ENCODE results near the gene DNLZ.

DNLZ gene

DNA sequence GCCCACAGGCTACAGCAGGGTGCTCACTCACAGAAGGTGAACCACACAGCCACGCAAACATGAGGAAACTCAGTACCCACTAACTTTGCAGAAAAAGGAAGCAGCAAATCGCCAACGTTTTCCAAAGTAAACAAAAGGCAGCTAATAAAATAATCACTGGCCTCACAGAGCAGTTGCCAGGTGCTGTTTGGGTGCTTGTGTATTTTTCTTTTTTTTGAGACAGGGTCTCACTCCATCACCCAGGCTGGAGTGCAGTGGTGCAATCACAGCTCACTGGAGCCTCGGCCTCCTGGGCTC, 32.6 kb upstream of the DNLZ start:
- no peak for DNase-seq (ENCODE audit: low spot score)

DNA sequence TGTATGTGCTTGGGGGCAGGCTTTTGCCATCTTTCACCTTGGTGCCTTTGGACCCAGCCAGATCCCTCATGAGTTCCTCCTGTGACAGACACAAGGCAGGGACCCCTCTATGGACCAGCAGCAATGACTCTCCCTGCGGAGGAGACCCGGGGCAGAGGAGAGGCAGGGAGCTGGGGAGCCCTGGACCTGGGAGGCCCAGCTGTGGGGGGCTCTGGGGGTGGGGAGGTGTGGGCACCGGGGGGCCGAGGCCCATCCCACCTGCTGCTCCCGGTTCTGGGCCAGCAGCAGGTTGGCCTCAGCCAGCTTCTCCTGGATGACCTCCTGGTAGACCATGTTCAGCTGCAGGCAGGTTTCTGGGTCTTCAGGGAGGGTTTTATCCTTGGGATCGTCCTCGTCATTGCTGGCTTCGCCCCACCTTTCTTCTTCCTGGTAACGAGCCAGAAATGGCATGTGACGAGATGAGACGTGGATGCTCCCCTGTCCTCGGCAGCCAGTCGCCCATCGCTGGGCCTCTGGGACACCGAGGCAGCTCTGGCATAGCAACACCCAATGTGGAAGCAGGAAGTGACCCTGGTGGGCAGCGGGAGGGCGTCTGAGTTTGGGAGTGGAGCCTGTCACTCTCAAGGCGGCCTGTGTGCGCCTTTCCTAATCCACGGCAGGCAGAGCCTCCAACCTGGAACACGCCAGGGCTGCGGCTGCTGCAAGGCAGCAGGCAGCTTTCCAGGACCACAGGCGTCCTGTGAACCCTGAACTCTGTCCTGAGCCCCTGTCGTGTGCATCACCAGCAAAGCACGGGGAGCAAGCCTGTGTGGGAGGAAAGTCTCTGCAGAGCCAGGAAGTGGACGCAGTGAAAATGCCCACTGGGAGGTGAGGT, 32.0 kb upstream of the DNLZ start:
- DNase-seq (ENCODE audit: low spot score), result no peak

DNA sequence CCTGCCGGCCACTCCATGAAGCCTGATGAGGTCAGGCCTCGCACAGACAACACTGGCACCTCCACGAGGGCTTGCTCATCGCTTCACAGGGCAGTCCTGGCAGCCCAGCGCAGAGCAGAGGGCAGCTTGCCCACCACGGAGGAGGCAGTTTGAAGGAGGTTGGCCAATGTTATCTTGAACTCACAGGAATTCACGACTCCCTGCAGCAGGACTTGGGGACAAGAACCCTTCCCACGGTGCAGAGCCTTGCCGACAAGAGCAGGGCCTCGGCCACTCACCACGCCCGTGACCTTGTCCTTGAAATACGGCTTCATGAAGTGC, 31.4 kb upstream of the DNLZ start:
- DNase-seq (ENCODE audit: low spot score), result no peak

DNA sequence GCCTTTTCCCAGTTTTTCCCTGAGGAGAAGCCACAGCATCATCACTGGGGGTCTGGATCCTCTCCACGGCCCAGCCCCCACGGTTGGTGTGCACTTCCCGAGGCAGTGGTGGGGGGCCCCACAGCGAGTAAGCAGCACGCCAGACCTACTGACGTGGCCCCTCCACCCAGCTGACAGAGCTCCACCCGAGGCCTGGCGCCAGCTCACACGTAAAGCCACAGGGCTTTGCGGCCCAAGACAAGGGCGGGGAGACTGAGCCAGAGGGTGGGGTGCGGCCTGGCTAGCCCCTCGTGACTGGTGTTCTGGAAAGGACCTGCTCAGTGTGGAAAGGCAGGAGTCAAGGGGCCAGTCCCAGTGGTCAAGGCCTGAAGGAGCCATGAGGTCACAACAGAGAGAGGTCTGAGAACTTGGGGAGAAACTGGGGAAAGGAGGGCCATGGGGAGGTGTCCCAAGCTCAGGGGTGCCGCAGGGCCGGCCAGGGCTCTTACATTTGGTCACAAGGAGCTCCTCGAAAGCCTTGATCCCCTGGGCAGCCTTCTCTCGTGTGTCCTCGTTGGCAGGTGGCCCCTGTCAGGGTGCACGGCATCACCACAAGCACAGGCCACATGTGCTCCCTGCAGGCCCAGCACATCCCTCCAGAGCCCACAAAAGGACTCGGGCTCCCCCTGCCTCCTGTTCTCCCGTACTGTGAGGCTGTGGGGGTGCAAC, 30.9 kb upstream of the DNLZ start:
- no peak for DNase-seq (ENCODE audit: low spot score)

DNA sequence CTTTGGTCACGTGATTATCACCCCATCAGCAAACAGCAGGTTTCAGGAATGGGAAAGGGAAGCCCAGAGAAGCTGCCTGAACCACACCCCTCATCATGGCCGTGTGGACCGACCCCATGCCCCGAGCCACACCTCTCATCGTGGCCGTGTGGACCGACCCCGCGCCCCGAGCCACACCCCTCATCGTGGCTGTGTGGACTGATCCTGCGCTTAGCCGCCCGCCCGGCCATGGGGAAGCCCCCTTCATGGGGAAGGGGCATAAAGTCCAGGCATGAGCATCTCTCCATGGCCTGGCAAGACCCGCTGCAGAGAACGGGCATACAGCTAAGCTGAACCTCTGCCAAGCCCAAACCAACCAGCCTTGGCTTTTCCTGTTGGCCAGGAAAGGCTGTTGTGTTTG, 30.0 kb upstream of the DNLZ start:
- DNase-seq (ENCODE audit: low spot score), result no peak

DNA sequence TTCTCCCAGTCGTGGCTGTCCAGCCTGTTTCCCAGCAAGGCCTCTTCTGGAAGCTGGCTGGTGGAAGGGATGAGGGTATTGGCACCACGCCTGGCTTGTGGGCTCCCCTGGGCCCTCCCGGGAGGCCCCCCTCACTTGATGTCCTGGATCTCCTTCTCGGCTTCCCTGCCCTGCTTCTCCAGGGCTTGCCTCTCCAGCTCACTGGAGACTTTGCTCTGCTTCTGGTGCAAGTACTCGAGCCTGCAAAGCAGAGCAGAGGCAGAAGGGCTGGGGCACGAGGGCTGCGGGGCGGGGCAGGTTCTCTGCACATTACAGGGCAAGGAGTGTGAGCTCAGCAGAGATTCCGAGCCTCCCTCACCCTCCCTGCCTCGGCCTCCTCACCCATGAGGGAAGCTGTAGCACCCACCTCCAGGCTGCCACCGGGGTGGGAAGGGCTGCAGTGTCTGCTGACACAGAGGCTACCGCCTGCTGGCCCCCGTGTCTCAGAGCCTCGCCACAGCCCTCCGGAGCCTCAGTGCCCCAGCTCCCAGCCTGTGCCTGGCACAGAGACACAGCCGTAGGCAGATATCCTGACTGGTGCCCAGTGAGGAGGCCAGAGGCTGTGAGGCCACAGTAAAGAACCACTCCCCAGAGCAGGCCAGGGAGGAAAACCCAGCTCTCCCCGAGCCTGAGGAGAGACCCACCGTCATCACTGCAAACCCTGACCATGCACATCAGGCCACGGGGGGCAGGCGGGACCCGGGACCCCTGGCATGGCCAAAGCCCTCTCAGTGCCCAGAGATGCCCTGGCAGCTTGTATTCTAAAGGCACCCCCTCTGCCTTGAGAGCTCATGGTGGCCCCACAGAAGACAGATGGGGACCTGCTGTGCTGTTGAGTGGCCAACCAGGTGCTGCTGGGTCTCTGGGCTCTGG, 29.2 kb upstream of the DNLZ start:
- DNase-seq (ENCODE audit: low spot score), result no peak

DNA sequence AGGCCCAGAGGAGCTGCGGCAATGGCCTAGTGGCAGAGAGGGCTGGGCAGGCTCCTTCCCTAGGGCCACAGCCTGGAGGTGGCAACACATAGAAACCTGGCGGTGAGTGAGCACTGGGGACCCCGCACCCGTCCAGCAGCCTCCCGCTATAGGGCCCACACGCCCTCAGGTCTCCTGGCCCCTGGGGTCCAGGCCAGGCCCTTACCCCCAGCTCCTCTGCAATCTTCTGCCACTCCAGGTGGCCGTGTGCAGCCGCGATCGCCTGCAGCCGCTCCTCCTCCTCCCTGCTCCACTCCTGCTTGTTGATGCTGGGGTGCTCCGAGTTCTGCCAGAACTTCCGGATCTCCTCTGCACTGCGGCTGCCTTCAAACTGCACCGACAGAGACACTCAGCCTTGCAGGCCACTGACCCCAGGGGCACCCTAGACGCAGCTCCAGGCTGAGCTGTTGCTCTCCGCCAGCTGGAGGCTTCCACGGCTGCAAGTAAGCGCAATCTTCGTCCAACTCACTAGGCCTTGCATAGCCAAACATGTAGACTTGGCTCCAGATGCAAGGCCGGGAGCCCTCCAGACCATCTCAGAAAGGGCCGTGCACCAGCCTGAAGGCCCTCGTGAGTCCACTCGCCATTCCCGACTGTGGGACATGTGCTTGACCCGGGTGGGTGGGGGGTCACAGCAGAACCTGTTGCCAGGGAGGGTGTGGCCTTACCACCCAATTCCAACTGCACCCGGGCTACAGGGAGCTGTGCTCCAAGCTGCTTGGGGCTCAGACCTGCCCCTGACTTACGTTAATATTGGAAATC, 28.4 kb upstream of the DNLZ start:
- no peak for DNase-seq (ENCODE audit: low spot score)

DNA sequence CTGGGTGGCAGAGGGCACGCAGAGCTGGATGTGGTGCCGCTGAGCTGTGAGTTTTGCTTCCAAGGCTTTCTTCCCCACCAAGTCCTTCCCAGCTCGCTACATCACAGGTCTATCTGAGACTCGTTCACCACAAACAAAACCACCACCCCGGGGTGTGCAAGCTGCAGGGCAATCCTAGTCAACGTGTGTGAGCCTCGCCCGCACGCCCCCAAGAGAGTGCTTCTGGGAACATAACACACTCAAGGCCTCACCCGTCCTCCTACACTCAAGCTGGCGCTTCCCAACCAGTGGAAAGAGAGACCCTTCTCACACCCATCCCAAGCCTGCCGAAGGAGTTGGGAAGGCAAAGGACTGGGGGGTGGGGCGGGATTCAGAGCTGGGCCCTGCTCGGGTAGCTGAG, 25.9 kb upstream of the DNLZ start:
- no peak for DNase-seq (ENCODE audit: low spot score)

DNA sequence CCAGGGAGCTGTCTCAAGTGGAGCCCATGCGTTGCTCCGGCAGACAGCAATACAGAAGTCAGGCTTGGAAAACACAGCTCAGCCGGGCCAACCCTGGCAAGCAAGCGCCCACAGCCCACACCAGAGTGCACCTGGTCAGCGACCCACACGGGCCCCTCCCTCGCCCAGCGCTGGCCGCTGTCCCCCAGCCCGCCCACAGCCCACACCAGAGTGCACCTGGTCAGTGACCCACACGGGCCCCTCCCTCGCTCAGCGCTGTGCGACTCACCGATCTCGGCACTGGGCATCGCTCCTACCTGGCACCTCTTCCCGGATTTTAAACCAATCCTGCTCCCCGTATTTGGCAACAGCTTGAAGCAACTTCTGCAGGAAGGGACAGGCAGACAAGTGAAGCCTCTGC, 23.7 kb upstream of the DNLZ start:
- no peak for DNase-seq (ENCODE audit: low spot score)

DNA sequence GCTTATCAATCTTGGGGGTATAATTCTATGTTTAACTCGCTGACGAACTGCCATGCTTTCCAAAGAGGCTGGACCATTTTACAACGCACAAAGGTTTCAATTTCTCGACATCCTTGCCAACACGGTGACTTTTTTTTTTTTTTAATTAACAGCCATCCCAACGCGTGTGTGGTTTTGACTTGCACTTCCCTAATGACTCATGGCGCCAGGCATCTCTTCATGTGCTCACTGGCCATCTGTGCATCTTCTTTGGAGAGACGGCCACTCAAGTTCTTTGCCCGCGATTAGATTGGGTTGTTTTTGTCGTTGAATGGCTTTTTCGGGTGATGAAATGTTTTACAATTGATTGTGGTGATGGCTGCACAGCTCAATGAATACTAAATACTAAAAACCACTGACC, 22.5 kb upstream of the DNLZ start:
- no peak for DNase-seq (ENCODE audit: low spot score)

DNA sequence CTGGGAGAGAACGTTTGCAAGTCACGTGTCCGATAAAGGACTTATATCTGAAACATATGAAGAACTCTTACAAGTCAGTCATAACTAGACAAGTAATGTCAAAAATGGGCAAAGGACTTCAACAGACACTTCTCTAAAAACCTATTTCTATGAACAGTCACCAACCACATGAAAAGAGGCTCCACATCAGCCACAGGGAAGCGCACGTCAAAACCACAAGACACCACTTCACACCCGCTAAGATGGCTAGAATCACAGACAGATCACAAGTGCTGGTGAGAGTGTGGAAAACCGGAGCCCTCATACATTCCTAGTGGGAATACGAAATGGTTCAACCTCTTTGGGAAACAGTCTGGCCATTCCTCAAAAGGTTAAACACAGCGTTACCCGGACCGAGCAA, 21.5 kb upstream of the DNLZ start:
- DNase-seq (ENCODE audit: low spot score), result no peak

DNA sequence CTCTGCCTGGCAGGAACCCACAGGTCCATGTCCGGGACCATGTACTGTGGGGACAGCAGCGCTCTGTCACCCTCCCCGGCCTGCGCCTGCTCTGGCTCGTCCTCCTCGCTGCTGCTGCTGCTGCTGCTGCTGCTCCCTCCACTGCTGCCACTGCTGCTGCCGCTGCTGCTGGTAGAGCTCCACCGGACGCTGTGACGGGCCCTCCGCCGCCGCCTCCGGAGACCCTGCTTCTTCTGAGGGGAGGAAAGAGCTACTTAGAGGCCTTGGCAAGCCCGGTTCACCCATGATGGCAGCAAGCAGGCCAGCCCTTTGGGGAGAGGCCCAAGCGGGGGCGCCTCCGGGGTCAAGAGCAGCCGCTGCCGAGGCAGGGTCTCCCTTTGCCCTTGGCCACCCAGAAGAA, 19.9 kb upstream of the DNLZ start:
- no peak for DNase-seq (ENCODE audit: low spot score)

DNA sequence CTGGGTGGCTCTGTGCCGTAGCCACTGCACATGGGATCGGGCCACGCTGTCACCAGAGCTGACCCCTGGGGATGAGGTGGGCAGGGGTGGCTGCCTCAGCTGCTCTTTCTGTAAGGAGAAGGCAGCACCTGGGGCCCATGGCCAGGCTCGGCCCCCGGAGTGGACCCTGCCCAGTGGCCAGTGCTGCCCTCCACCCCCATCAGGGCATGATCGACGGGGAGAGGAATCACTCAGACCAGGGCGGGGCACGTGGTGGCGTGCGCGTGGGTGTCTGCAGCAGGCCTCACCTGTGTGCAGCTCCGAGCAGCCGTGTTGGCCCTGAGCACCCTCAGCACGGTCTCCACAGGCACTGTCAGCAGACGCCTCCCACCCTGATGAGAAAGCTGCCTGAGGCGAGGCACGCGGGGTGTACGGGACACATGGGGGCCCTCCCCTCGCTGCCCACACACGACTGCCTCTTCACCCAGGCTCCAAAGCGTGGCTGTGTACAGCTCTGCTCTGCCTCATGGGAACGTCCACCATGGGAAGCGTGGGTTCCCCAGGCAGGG, 18.5 kb upstream of the DNLZ start:
- no peak for DNase-seq (ENCODE audit: low spot score)

DNA sequence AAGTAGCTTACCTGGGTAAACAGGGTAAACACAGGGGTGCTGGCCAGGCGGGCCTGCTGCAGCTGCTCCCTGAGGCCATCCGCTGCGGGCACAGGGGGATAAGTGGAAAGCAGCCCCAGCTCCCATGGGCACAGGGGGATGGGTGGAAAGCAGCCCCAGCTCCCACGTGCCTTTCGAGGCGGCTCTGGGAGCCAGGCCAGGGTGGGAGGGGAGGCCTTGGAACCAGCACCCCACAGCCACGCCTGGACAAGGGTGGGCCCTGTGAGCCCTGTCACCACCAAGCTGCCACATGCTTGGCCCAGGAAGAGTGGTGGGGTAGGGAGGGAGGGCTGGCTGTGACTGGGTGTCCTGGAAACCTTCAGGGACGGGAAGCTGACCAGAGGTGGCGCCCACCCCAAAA, 17.8 kb upstream of the DNLZ start:
- no peak for DNase-seq (ENCODE audit: low spot score)

DNA sequence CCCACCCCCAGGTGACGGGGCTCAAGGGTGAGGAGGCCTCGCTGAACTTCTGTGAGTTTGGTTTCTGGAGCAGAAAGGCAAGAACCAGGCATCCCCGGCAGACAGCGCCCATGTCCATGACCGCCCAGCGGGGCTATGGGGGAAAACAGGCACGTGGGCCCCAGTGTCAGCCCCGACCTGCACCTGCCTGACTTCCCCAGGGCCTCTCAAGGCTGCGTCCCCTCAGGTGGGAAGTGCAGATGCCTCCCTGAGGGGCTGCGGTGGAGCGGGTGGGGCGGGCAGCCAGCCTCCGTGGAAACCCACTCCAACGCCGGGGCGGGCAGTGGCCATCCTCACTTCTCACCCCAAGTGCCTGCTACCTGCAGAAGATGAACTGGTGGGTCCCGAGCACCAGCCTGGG, 16.8 kb upstream of the DNLZ start:
- DNase-seq (ENCODE audit: low spot score), result no peak

DNA sequence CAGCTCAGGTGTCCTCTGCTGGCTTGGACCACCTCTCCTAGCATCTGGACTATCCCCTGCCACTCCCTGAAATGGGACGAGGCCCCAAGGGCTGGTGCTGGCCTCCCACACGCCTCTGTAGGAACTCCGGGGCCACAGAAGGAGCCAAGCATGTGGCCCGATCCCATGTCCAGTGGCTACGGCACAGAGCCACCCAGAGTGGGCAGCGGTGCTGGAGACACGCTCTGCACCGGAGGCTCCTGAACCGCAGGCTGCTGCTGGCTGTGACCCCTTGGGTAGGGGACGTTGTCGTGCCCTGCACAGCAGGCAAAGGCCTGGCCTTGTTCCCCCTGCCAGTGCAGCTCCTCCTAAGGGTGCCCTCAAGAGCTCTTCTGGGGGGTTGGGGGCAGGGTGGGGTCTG, 16.3 kb upstream of the DNLZ start:
- no peak for DNase-seq (ENCODE audit: low spot score)

DNA sequence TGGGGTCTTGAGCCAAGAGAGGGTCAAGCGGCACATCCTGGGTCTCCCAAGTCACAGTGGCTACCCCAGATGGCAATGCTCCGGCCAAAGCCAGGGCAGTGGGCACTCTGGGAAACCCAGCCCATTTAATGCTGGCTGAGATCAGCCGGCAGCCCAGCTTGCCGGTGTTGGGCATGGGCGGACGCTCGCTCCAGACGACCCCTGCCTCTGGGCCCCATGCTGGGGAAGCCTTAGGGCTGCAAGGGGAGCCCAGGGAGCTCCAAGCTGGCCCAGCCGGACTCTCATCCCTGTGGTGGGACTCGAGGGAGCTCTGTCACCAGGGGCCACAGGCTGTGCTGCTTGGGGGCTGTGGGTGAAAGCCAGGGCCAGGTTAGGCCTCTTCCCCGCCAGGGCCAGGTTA, 15.9 kb upstream of the DNLZ start:
- no peak for DNase-seq (ENCODE audit: low spot score)

DNA sequence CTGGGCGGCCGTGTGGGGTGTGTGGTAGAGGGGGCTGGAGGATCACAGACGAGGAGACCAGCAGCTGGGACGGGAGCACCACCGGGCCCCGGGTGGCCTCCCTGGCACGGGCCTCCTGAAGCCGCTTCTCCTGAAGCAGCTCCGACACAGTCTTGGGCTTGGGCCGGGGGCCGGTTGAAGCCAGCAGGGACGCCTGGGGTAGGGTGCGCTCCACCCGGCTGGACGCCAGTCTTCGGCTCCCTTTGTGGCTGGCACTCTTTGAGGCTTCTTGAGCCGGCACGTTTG, 15.4 kb upstream of the DNLZ start:
- no peak for DNase-seq (ENCODE audit: low spot score)

DNA sequence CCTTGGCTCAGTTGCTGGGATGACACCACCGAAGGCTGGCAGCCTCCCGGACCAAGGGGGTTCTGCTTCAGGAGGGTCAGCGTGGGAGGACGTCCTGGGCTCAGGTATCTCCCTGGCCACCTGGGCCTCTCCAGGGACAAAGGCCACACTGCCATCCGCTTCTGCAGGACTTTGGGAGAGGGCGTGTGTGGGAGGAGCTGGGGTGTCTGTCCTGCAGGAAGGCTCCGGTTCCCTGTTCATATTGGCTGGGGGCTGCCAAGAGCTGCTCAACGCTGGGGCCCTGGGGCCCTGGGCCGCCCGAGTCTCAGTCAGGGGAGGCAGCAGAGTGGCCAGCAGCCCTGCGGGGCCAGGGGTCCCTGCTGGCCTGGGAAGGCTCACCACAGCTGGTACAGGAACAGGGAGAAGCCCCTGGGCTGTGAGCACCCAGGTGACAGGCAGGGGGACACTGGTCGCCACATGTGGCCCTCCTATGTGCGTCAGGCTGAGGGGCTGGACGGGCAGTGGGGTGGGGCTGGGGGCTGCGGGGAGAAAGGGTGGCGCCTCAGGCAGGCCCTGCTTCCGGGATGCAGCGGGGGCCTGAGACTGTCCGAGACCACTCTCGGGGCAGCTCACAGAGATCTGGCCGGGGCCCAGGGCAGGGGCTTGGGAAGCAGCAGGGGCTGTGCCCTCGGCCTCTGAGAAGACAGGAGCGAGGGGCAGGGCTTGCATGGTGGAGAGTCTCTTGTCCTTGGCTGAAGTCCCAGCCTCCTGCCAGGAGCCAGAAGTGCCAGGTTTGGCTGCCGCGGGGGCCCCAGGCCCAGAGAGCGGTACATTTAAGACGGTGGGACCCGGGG, 14.8 kb upstream of the DNLZ start:
- no peak for DNase-seq (ENCODE audit: low spot score)

DNA sequence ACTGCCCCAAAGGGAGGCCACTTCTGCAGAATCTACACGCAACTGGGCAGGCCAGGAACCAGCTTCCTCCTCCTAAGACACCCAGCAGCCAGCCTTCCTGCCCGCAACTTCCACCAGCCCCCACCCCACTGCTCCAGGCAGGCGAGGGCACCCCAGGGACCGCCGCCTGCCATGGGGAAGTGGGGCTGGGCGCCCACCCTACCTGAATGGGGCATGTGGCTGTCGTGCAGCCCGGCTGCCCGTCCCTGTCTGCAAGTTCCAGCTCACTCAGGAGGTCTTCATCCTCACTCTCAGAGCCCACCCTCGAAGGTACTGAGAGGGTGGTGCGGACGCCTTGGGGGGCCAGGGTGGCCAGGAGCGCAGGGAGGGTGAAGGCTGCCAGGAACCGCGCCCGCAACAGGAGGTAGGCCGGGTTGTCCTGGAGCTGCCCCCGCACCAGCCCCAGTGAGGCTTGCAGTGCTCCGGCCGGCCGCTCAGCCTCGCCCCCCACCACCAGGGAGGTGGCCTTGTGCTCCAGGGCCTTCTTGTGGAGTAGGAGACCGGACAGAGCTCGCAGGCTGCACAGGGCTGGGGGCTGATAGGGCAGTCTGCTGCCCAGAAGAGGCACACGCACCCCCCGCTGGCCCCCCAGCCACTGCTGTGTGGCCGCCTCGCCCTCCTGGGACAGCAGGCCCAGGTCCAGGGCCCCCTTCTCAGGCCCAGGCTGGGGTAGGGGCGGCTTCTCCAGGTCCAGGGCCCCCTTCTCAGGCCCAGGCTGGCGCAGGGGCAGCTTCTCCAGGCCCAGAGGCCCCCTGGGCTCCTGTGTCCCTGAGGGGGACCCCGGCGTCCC, 14.0 kb upstream of the DNLZ start:
- DNase-seq (ENCODE audit: low spot score), result peak; percentile 32

Measured in pons (tissue), 1 donor.